ENCODE data around the gene RPS21.

The RPS21 gene

GRCh38 chr20:62392621-62393334, 5.9 kb downstream of the RPS21 start:
- no peak for DNase-seq
- intact Hi-C loops (cut with DNase I): no loop called here

- intact Hi-C loops (cut with DNase I): no loop called here
- peak in 1 of 10 donors; percentile 70 for DNase-seq
Measured at GRCh38 chr20:62393335-62393665, 6.4 kb downstream of the RPS21 start.

- DNase-seq: peak in 1 of 10 donors; percentile 61
Measured at GRCh38 chr20:62393830-62394229, 6.9 kb downstream of the RPS21 start.

GRCh38 chr20:62394248-62395245, 7.6 kb downstream of the RPS21 start:
- intact Hi-C loops (cut with DNase I): no loop called here
- peak in 1 of 10 donors; percentile 74 for DNase-seq

More at GRCh38 chr20:62393830-62394229, 6.9 kb downstream of the RPS21 start:
- intact Hi-C loops (cut with DNase I): no loop called here

- peak in 1 of 10 donors; percentile 81 for DNase-seq
- intact Hi-C loops (cut with DNase I): no loop called here
Measured at GRCh38 chr20:62395311-62396242, 8.7 kb downstream of the RPS21 start.

- DNase-seq: no peak
- intact Hi-C loops (cut with DNase I): no loop called here
Measured at GRCh38 chr20:62396367-62397239, 9.7 kb downstream of the RPS21 start.

GRCh38 chr20:62398120-62398821, 11.4 kb downstream of the RPS21 start:
- intact Hi-C loops (cut with DNase I): no loop called here
- DNase-seq: peak in 1 of 10 donors; percentile 66

GRCh38 chr20:62400021-62400420, 13.1 kb downstream of the RPS21 start:
- no peak for DNase-seq
- intact Hi-C loops (cut with DNase I): no loop called here

GRCh38 chr20:62400541-62400940, 13.6 kb downstream of the RPS21 start:
- intact Hi-C loops (cut with DNase I): no loop called here
- no peak for DNase-seq

- intact Hi-C loops (cut with DNase I): no loop called here
Measured at GRCh38 chr20:62401331-62401779, 14.5 kb downstream of the RPS21 start.

GRCh38 chr20:62402456-62403150, 15.7 kb downstream of the RPS21 start:
- DNase-seq: no peak
- intact Hi-C loops (cut with DNase I): no loop called here

More at GRCh38 chr20:62401331-62401779, 14.5 kb downstream of the RPS21 start:
- DNase-seq: no peak

GRCh38 chr20:62403331-62403730, 16.4 kb downstream of the RPS21 start:
- peak in 1 of 10 donors; percentile 82 for DNase-seq
- intact Hi-C loops (cut with DNase I): no loop called here

- DNase-seq: no peak
Measured at GRCh38 chr20:62404112-62404665, 17.3 kb downstream of the RPS21 start.

GRCh38 chr20:62404761-62405107, 17.8 kb downstream of the RPS21 start:
- intact Hi-C loops (cut with DNase I): loop anchor here (2.0 kb wide), 1 partner anchor 18 kb away; the partner anchor contains the start of gene RPS21
- DNase-seq: no peak

More at GRCh38 chr20:62404112-62404665, 17.3 kb downstream of the RPS21 start:
- intact Hi-C loops (cut with DNase I): loop anchor here (2.0 kb wide), 1 partner anchor 17 kb away; the partner anchor contains the start of gene RPS21

- DNase-seq: peak in 6 of 10 donors; percentile 28 to 92 (median 72)
Measured at GRCh38 chr20:62405108-62405980, 18.4 kb downstream of the RPS21 start.

GRCh38 chr20:62405981-62406513, 19.1 kb downstream of the RPS21 start:
- intact Hi-C loops (cut with DNase I): loop anchor here (2.0 kb wide), 1 partner anchor 19 kb away; the partner anchor contains the start of gene RPS21
- no peak for DNase-seq

More at GRCh38 chr20:62405108-62405980, 18.4 kb downstream of the RPS21 start:
- intact Hi-C loops (cut with DNase I): loop anchor here (2.0 kb wide), 1 partner anchor 19 kb away; the partner anchor contains the start of gene RPS21

Data from posterior cingulate gyrus (tissue), 11 donors.